ENCODE measurements around the gene CFAP410.

The CFAP410 gene

GRCh38 chr21:44317871-44318270, 21.3 kb downstream of the CFAP410 start:
- Histone ChIP-seq H3K4me3 (replicated peaks; ENCODE audit: insufficient read depth, low read length) (no peak overlapping the region), H3K27ac (replicated peaks) (no peak overlapping the region), H3K27me3 (ENCODE audit: insufficient read depth, poor library complexity, severe bottlenecking) (no peaks in the 10 kb centered on the region)
- no peak for DNase-seq (ENCODE audit: low read depth in 1 of 2, low spot score in 1 of 2)
- TF ChIP-seq REST (IDR thresholded peaks at IDR 0.05; ENCODE audit: insufficient replicate concordance, low read depth) (no peak), SPI1 (IDR thresholded peaks at IDR 0.05; ENCODE audit: borderline replicate concordance, low read depth) (no peak), CTCF (IDR thresholded peaks at IDR 0.05; ENCODE audit: insufficient read depth, low read length) (no peak), GABPA (IDR thresholded peaks at IDR 0.05; ENCODE audit: low read depth) (no peak), POLR2AphosphoS5 (IDR thresholded peaks at IDR 0.05; ENCODE audit: low read depth) (no peak)

- Histone ChIP-seq H3K27me3 (ENCODE audit: insufficient read depth, poor library complexity, severe bottlenecking) (no peaks in the 10 kb centered on the region), H3K27ac (replicated peaks) (no peak overlapping the region), H3K4me3 (replicated peaks; ENCODE audit: insufficient read depth, low read length) (no peak overlapping the region)
- no peak for DNase-seq (ENCODE audit: low read depth in 1 of 2, low spot score in 1 of 2)
- TF ChIP-seq SPI1 (IDR thresholded peaks at IDR 0.05; ENCODE audit: borderline replicate concordance, low read depth) (no peak), CTCF (IDR thresholded peaks at IDR 0.05; ENCODE audit: insufficient read depth, low read length) (no peak), REST (IDR thresholded peaks at IDR 0.05; ENCODE audit: insufficient replicate concordance, low read depth) (no peak), GABPA (IDR thresholded peaks at IDR 0.05; ENCODE audit: low read depth) (no peak), POLR2AphosphoS5 (IDR thresholded peaks at IDR 0.05; ENCODE audit: low read depth) (no peak)
These were observed 21.9 kb downstream of the CFAP410 start for GRCh38 chr21:44317241-44317782.

- no peak for DNase-seq (ENCODE audit: low read depth in 1 of 2, low spot score in 1 of 2)
- Histone ChIP-seq H3K27me3 (ENCODE audit: insufficient read depth, poor library complexity, severe bottlenecking) (no peaks in the 10 kb centered on the region), H3K27ac (replicated peaks) (no peak overlapping the region), H3K4me3 (replicated peaks; ENCODE audit: insufficient read depth, low read length) (no peak overlapping the region)
- TF ChIP-seq REST (IDR thresholded peaks at IDR 0.05; ENCODE audit: insufficient replicate concordance, low read depth) (no peak), POLR2AphosphoS5 (IDR thresholded peaks at IDR 0.05; ENCODE audit: low read depth) (no peak; the same call in 1 of the 2 replicates), SPI1 (IDR thresholded peaks at IDR 0.05; ENCODE audit: borderline replicate concordance, low read depth) (no peak), GABPA (IDR thresholded peaks at IDR 0.05; ENCODE audit: low read depth) (no peak), CTCF (IDR thresholded peaks at IDR 0.05; ENCODE audit: insufficient read depth, low read length) (no peak)
These were observed 22.8 kb downstream of the CFAP410 start for GRCh38 chr21:44316277-44316900.

All from HL-60 (cell line).